PC-9 (cell line): ENCODE results near the gene TBATA. TPM values are rescaled to one million over a fixed set of nuclear protein-coding genes. Genes with fewer than 3 reads are reported as not detected.

Experiments used
- BruUV-seq: library from RNA; stranded (reverse); fragments of 400-500 nt; replicated peaks from 2 replicates; lab custom pipeline; 2021; lab: Mats Ljungman, UMichigan
- CTCF ChIA-PET: fragments of 300-600 bp; sonication (Branson Sonifier 250); formaldehyde crosslinking; loops from one replicate; lab custom pipeline; 2022; ENCODE audit warnings: antibody characterized with exemption; lab: Charles Lee
- POLR2A ChIA-PET: fragments of 300-600 bp; sonication (Branson Sonifier 250); formaldehyde crosslinking; loops from one replicate; lab custom pipeline; 2022; ENCODE audit warnings: antibody characterized with exemption; ENCODE audit not compliant: unreplicated experiment; lab: Charles Lee
- DNase-seq, 2 experiments: peaks; one replicate each; pipeline versions ENCODE4 v3.0.0 to v3.0.0-alpha.2; 2015 to 2022; ENCODE audit warnings: mixed read lengths in 1 of 2
- H2AFZ ChIP-seq: fragments of 200-600 bp; sonication (generic); 2 replicates; pipeline ENCODE4 v1.8.1; 2017; ENCODE audit warnings: antibody characterized with exemption
- H3F3A ChIP-seq: fragments of 200-600 bp; sonication (generic); 2 replicates; pipeline ENCODE4 v1.8.1; 2017; ENCODE audit warnings: antibody characterized with exemption, mild to moderate bottlenecking, low read depth; ENCODE audit not compliant: insufficient read depth
- H3K27ac ChIP-seq: fragments of 200-600 bp; sonication (generic); 2 replicates; pipeline ENCODE4 v1.6.1; 2016; ENCODE audit warnings: mixed run types
- H3K27me3 ChIP-seq: fragments of 200-600 bp; sonication (generic); 2 replicates; pipeline ENCODE4 v1.6.1; 2016; ENCODE audit warnings: low read depth, mixed run types; ENCODE audit not compliant: insufficient read depth
- H3K36me3 ChIP-seq: fragments of 200-600 bp; sonication (generic); 2 replicates; pipeline ENCODE4 v1.6.1; 2016; ENCODE audit warnings: low read depth, mixed run types
- H3K4me1 ChIP-seq: fragments of 200-600 bp; sonication (generic); replicated peaks from 2 replicates; pipeline ENCODE4 v1.6.1; 2016; ENCODE audit warnings: mixed run types; ENCODE audit not compliant: insufficient read depth
- H3K4me2 ChIP-seq: fragments of 200-600 bp; sonication (generic); 2 replicates; pipeline ENCODE4 v1.6.1; 2017; ENCODE audit warnings: mixed run types
- H3K4me3 ChIP-seq: fragments of 200-600 bp; sonication (generic); 2 replicates; pipeline ENCODE4 v1.6.1; 2016; ENCODE audit warnings: mixed run types
- H3K79me2 ChIP-seq: fragments of 200-600 bp; sonication (generic); 2 replicates; pipeline ENCODE4 v1.6.1; 2017; ENCODE audit warnings: low read depth, mixed run types
- H3K9me2 ChIP-seq: fragments of 200-600 bp; sonication (generic); 2 replicates; pipeline ENCODE4 v1.8.1; 2017; ENCODE audit warnings: mild to moderate bottlenecking; ENCODE audit not compliant: insufficient read depth
- H3K9me3 ChIP-seq: fragments of 200-600 bp; sonication (generic); 2 replicates; pipeline ENCODE4 v1.8.1; 2016; ENCODE audit warnings: low read depth; ENCODE audit not compliant: insufficient read depth
- H4K20me1 ChIP-seq: fragments of 200-600 bp; sonication (generic); 2 replicates; pipeline ENCODE4 v1.8.1; 2017; ENCODE audit not compliant: insufficient read depth
- CTCF ChIP-seq: fragments of 200-600 bp; sonication (generic); conservative IDR thresholded peaks from 2 replicates; pipeline ENCODE4 v1.6.1; 2017; ENCODE audit warnings: mixed run types, antibody characterized with exemption, mild to moderate bottlenecking, moderate library complexity
- EZH2 ChIP-seq: fragments of 200-600 bp; sonication (generic); IDR thresholded peaks from 2 replicates; pipeline ENCODE4 v1.8.0; 2017; ENCODE audit warnings: antibody characterized with exemption, low read depth
- intact Hi-C: fragments of 100-400 bp; cut with micrococcal nuclease; formaldehyde crosslinking; loops from one replicate; pipeline ENCODE4 v1.10.0; 2022; ENCODE audit not compliant: unreplicated experiment
- total RNA-seq: library from RNA; stranded (reverse); gene quantifications from 2 replicates; pipeline ENCODE4 v1.2.3, GENCODE V29; 2021

TBATA gene
- total RNA-seq, 1 experiment from 2014 or later: not detected

GRCh38 chr10:70747192-70747965, 37.8 kb downstream of the TBATA start:
- ChIA-PET CTCF (no interaction called here), POLR2A (no interaction called here)
- TF ChIP-seq CTCF (no peak), EZH2 (no peak)
- Histone ChIP-seq H3K27ac (no peak overlapping the region), H3K27me3 (no peaks in the 10 kb centered on the region), H3K79me2 (no peaks in the 10 kb centered on the region), H3K9me3 (no peaks in the 10 kb centered on the region), H3K4me2 (no peak overlapping the region), H3F3A (no peaks in the 10 kb centered on the region), H3K9me2 (no peaks in the 10 kb centered on the region), H3K4me1 (no peaks in the 10 kb centered on the region), H4K20me1 (no peaks in the 10 kb centered on the region), H3K36me3 (no peaks in the 10 kb centered on the region), H3K4me3 (no peak overlapping the region), H2AFZ (no peak overlapping the region)
- no peak for DNase-seq
- no TSS peak for BruUV-seq
- intact Hi-C loops: no loop called here

GRCh38 chr10:70745555-70745954, 39.6 kb downstream of the TBATA start:
- POLR2A ChIA-PET: no interaction called here
- intact Hi-C loops: no loop called here
- no peak for DNase-seq
- CTCF ChIA-PET: no interaction called here
- Histone ChIP-seq H3K4me2 (no peak overlapping the region), H3F3A (no peaks in the 10 kb centered on the region), H3K9me3 (no peaks in the 10 kb centered on the region), H3K9me2 (no peaks in the 10 kb centered on the region), H3K36me3 (no peaks in the 10 kb centered on the region), H3K79me2 (no peaks in the 10 kb centered on the region), H3K27me3 (no peaks in the 10 kb centered on the region), H3K27ac (no peak overlapping the region), H3K4me1 (no peaks in the 10 kb centered on the region), H2AFZ (no peak overlapping the region), H4K20me1 (no peaks in the 10 kb centered on the region), H3K4me3 (no peak overlapping the region)
- BruUV-seq: no TSS peak
- no peak for TF ChIP-seq EZH2
- TF ChIP-seq CTCF: no peak

GRCh38 chr10:70744617-70745143, 40.5 kb downstream of the TBATA start:
- intact Hi-C loops: no loop called here
- H4K20me1 ChIP-seq: no peaks in the 10 kb centered on the region
- H3K27ac ChIP-seq: no peak overlapping the region
- no peak overlapping the region for H2AFZ ChIP-seq
- H3K9me3 ChIP-seq: no peaks in the 10 kb centered on the region
- DNase-seq: no peak
- no peaks in the 10 kb centered on the region for H3K79me2 ChIP-seq
- H3K9me2 ChIP-seq: no peaks in the 10 kb centered on the region
- no peaks in the 10 kb centered on the region for H3K27me3 ChIP-seq
- H3K36me3 ChIP-seq: no peaks in the 10 kb centered on the region
- H3K4me3 ChIP-seq: no peak overlapping the region
- BruUV-seq: no TSS peak
- no peaks in the 10 kb centered on the region for H3F3A ChIP-seq
- ChIA-PET POLR2A (interaction anchor here (0.7 kb wide), 1 partner anchor 14 kb away, joined by 4 read pairs; no protein-coding TSS in a partner anchor), CTCF (no interaction called here)
- no peaks in the 10 kb centered on the region for H3K4me1 ChIP-seq
- TF ChIP-seq CTCF (no peak), EZH2 (no peak)
- no peak overlapping the region for H3K4me2 ChIP-seq
